ENCODE measurements around the gene IP6K1. TPM values are rescaled to one million over a fixed set of nuclear protein-coding genes. Genes with fewer than 3 reads are reported as not detected.
A peak's percentile ranks its signal among the peaks of the same experiment; 100 is the strongest.
"Not testable (repeated sequence)": the region's sequence is repeated elsewhere in the genome, so short reads cannot be mapped to it uniquely, and the experiment has no call there.

IP6K1 gene
- total RNA-seq, 4 donors from 2014 or later: 42.4 to 74.0 (median 43.8) TPM

DNA sequence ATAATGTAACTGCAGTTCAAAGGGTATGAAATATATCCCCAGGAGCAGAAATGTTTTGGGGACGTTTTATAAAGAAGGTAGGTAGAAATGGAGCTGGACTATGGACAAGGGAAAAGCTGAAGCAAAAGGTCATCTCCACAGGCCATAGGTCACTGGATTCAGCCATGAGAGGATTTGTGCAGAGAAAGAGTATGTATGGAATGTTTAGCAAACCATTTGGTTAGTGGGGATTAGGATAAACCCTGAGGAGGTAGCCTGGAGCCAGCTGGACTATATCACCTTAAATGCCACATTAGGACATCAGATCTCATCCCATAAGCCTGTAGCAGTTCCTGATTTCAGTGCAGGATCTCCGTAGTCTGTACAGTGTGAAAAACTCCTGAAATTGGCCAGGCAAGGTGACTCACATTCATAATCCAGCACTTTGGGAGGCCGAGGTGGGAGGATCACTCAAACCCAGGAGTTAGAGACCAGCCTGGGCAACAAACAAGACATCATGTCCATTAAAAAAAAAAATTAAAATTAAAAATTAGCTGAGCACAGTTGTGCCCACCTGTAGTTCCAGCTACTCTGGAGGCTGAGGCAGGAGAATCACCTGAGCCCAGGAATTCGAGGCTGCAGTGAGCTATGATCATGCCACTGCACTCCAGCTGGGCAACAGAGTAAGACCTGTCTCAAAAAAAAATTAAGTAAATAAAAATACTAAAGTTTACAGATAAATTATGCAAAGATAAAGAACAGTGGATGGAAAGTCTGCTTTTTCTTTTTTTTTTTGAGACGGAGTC, 4.7 kb downstream of the IP6K1 start:
- Histone ChIP-seq H3K4me3 (replicated peaks in 1 of 3) (no peak overlapping the region), H3K27ac (no peak overlapping the region), H3K36me3 (peaks cover 5 to 7% of the 10 kb centered on the region in 2 donors), H3K9me3 (no peaks in the 10 kb centered on the region), H3K27me3 (no peaks in the 10 kb centered on the region), H3K4me1 (peaks cover 15 to 24% of the 10 kb centered on the region in 2 donors)
- no peak for TF ChIP-seq POLR2A (IDR thresholded peaks at IDR 0.05)
- TF ChIP-seq, protein P1, sequence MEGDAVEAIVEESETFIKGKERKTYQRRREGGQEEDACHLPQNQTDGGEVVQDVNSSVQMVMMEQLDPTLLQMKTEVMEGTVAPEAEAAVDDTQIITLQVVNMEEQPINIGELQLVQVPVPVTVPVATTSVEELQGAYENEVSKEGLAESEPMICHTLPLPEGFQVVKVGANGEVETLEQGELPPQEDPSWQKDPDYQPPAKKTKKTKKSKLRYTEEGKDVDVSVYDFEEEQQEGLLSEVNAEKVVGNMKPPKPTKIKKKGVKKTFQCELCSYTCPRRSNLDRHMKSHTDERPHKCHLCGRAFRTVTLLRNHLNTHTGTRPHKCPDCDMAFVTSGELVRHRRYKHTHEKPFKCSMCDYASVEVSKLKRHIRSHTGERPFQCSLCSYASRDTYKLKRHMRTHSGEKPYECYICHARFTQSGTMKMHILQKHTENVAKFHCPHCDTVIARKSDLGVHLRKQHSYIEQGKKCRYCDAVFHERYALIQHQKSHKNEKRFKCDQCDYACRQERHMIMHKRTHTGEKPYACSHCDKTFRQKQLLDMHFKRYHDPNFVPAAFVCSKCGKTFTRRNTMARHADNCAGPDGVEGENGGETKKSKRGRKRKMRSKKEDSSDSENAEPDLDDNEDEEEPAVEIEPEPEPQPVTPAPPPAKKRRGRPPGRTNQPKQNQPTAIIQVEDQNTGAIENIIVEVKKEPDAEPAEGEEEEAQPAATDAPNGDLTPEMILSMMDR (IDR thresholded peaks at IDR 0.05): no peak
- intact Hi-C loops (cut with DNase I): no loop called here
- no peak for DNase-seq
- WGBS, 2 donors: 94 to 96% methylated on average over 5 of the region's 5 CpGs

GRCh38 chr3:49780975-49781365, 5.4 kb downstream of the IP6K1 start:
- peaks cover 15 to 24% of the 10 kb centered on the region in 2 donors for H3K4me1 ChIP-seq
- H3K27ac ChIP-seq; H3K27me3 ChIP-seq; H3K36me3 ChIP-seq; H3K4me3 ChIP-seq (replicated peaks in 1 of 3); intact Hi-C loops (cut with DNase I); H3K9me3 ChIP-seq: not testable (repeated sequence)
- peak in 1 of 2 donors; percentile 23 for DNase-seq
- WGBS, 2 donors: 72 to 80% methylated on average over 9 of the region's 9 CpGs

GRCh38 chr3:49780080-49780974, 6.0 kb downstream of the IP6K1 start:
- peaks cover 6 to 7% of the 10 kb centered on the region in 2 donors for H3K36me3 ChIP-seq

GRCh38 chr3:49779358-49780079, 6.8 kb downstream of the IP6K1 start:
- H3K27me3 ChIP-seq: no peaks in the 10 kb centered on the region
- H3K4me1 ChIP-seq: peaks cover 8 to 14% of the 10 kb centered on the region in 2 donors
- no peak overlapping the region for H3K27ac ChIP-seq
- WGBS, 2 donors: 88 to 92% methylated on average over 5 of the region's 5 CpGs
- H3K9me3 ChIP-seq: no peaks in the 10 kb centered on the region
- no peak for TF ChIP-seq POLR2A (IDR thresholded peaks at IDR 0.05)
- TF ChIP-seq, protein P1 (IDR thresholded peaks at IDR 0.05): no peak
- DNase-seq: no peak
- intact Hi-C loops (cut with DNase I): no loop called here
- H3K4me3 ChIP-seq (replicated peaks in 1 of 3): no peak overlapping the region
- H3K36me3 ChIP-seq: peaks cover 6 to 7% of the 10 kb centered on the region in 2 donors

More at GRCh38 chr3:49780080-49780974, 6.0 kb downstream of the IP6K1 start:
- no peaks in the 10 kb centered on the region for H3K27me3 ChIP-seq
- intact Hi-C loops (cut with DNase I): no loop called here
- peaks cover 13 to 21% of the 10 kb centered on the region in 2 donors for H3K4me1 ChIP-seq
- no peak overlapping the region for H3K4me3 ChIP-seq (replicated peaks in 1 of 3)
- no peak for DNase-seq
- H3K9me3 ChIP-seq: no peaks in the 10 kb centered on the region
- TF ChIP-seq, protein P1 (IDR thresholded peaks at IDR 0.05): no peak
- TF ChIP-seq POLR2A (IDR thresholded peaks at IDR 0.05): no peak
- 74 to 76% methylated on average over 4 of the region's 4 CpGs for WGBS, 2 donors
- no peak overlapping the region for H3K27ac ChIP-seq

GRCh38 chr3:49776101-49776500, 10.2 kb downstream of the IP6K1 start:
- intact Hi-C loops (cut with DNase I); H3K27ac ChIP-seq; H3K4me1 ChIP-seq; H3K27me3 ChIP-seq; H3K4me3 ChIP-seq (replicated peaks in 1 of 3); H3K9me3 ChIP-seq; H3K36me3 ChIP-seq; DNase-seq: not testable (repeated sequence)
- 81 to 86% methylated on average over 8 of the region's 8 CpGs for WGBS, 2 donors
